GM12864 (cell line): ENCODE results near the gene SLC6A16.
"Not testable (repeated sequence)": the region's sequence is repeated elsewhere in the genome, so short reads cannot be mapped to it uniquely, and the experiment has no call there.

ENCODE experiments used
- DNase-seq: peaks from one replicate; pipeline ENCODE4 v3.0.0-alpha.2; 2011; ENCODE audit warnings: low read depth
- H3K4me3 ChIP-seq: 2 replicates; pipeline ENCODE4 v1.5.1; 2011; ENCODE audit warnings: mild to moderate bottlenecking, low read depth, low read length, control low read depth
- TF ChIP-seq, protein P1 (sequence below): IDR thresholded peaks from 2 replicates; pipeline ENCODE4 v1.5.1; 2011; ENCODE audit warnings: low read depth, mild to moderate bottlenecking, moderate library complexity, low read length, control low read depth, inconsistent platforms; ENCODE audit errors: missing control alignments

The SLC6A16 gene

DNA sequence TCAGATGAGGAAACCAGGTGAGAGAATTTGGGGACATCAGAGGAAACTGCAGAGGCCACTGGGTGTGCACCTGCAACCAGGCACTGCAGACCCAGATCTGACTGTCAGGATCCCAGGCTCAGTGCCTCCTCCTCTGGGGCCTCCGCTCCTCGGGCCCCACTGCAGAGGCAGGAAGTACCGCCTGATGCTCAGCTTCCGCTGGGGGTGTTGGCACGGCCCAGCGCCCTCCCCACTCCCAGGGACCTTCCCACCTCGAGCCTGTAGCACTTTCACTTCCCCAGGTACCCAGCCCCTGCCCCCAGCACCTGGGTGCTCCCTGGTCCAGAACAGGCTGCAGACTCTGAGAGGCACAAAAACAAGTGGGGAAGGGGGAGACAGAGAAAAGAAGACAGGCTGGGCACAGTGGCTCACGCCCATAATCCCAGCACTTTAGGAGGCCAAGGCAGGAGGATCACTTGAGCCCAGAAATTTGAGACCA, 8.9 kb upstream of the SLC6A16 start:
- peak overlapping the region; percentile 13; the same call in 1 of the 2 replicates for H3K4me3 ChIP-seq
- TF ChIP-seq, protein P1, sequence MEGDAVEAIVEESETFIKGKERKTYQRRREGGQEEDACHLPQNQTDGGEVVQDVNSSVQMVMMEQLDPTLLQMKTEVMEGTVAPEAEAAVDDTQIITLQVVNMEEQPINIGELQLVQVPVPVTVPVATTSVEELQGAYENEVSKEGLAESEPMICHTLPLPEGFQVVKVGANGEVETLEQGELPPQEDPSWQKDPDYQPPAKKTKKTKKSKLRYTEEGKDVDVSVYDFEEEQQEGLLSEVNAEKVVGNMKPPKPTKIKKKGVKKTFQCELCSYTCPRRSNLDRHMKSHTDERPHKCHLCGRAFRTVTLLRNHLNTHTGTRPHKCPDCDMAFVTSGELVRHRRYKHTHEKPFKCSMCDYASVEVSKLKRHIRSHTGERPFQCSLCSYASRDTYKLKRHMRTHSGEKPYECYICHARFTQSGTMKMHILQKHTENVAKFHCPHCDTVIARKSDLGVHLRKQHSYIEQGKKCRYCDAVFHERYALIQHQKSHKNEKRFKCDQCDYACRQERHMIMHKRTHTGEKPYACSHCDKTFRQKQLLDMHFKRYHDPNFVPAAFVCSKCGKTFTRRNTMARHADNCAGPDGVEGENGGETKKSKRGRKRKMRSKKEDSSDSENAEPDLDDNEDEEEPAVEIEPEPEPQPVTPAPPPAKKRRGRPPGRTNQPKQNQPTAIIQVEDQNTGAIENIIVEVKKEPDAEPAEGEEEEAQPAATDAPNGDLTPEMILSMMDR: no peak
- DNase-seq: peak; percentile 75

DNA sequence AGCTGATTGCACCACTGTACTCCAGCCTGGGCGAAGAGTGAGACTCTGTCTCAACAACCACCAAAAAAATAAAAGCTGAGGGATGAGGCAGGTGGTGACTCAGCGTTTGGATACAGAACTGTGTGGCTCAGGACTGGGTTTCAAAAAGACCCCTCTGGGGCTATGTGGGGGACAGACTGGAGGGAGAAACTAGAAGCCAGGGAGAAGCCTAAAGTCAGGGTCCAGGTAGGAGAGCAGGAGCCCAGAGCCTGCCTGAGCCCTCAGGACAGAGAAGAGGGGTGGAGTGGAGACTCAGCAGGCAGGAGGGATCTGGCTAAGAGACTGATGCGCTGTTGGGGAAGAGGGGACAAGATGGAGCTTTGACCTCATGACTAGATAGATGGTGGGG, 8.4 kb upstream of the SLC6A16 start:
- peak overlapping the region; percentile 13; the same call in 1 of the 2 replicates for H3K4me3 ChIP-seq
- no peak for DNase-seq
- TF ChIP-seq, protein P1: no peak

DNA sequence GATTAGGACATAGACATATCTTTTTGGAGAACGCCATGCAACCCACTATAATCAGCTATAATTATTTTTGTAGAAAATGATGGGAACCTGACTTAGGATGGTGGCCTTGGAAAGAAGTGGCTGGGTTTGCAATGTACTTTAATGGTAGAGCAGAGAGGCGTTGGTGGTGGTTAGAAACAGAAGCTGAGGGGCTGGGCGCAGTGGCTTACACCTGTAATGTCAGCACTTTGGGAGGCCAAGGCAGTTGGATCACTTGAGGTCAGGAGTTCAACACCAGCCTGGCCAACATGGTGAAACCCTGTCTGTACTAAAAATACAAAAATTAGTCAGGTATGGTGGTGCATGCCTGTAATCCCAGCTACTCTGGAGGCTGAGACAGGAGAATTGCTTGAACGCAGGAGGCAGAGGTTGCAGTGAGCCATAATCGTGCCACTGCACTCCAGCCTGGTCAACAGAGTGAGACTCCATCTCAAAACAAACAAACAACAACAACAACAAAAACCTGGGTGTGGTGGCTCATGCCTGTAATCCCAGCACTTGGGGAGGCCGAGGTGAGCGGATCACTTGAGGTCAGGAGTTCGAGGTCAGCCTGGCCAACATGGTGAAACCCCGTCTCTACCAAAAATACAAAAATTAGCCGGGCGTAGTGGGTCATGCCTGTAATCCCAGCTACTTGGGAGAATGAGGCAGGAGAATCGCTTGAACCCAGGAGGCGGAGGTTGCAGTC, 7.9 kb upstream of the SLC6A16 start:
- not testable (repeated sequence) for H3K4me3 ChIP-seq, DNase-seq

DNA sequence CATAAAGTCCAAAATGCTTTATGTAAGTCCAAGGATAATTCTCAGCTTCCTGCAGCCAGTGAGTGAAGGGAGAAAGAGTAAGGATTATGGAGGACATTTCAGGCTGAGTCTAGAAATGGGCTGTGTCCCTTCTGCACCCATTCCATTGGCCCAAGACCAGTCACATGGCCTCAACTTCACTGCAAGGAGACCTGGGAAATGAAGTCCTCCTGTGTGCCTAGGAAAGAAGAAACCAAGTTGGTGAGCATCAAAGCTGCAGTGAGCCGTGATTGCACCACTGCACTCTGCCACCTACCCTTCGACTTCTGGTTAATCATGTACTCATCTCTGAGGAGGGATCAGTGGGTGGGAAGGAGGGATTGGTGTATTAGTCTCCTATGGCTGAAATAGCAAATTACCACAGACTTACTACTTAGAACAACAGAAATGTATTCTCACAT, 6.6 kb upstream of the SLC6A16 start:
- peak; percentile 76 for DNase-seq
- TF ChIP-seq, protein P1: no peak
- H3K4me3 ChIP-seq: no peak overlapping the region; the same call in 1 of the 2 replicates

DNA sequence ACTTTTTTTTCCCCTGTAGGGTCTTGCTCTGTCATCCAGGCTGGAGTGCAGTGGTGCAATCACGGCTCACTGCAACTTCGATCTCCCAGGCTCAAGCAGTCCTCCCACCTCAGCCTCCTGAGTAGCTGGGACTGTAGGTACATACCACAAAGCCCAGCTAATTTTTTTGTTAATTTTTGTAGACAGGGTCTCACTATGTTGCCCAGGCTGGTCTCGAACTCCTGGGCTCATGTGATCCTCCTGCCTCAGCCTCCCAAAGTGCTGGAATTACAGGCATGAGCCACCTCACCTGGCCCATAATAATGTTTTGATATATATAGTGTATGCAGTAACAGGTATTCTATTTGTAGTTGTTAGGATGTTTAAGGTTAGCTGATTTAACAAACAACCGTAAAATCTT, 6.2 kb upstream of the SLC6A16 start:
- DNase-seq: not testable (repeated sequence)
- peak overlapping the region; percentile 15; the same call in 1 of the 2 replicates for H3K4me3 ChIP-seq

DNA sequence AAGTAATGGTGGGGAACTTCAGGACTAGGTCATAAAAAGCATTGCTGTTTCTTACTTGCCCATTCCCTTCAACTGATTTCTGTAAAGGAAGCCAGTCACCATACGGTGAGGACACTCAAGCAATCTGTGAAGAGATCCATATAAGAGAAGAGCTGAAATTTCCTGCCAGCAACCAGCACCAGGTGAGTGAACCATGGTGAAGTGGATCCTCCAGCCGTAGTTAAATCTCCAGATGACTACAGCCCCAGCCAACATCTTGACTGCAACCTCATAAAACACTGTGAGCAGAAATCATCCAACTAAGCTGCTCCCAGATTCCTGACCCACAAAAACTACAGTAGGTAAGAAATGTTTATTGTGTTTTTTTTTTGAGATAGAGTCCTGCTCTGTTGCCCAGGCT, 3.8 kb upstream of the SLC6A16 start:
- 0 out of 2 replicates have a peak overlapping the region, but pooled peaks have one; percentile 4 for H3K4me3 ChIP-seq
- no peak for DNase-seq
- TF ChIP-seq, protein P1: no peak

DNA sequence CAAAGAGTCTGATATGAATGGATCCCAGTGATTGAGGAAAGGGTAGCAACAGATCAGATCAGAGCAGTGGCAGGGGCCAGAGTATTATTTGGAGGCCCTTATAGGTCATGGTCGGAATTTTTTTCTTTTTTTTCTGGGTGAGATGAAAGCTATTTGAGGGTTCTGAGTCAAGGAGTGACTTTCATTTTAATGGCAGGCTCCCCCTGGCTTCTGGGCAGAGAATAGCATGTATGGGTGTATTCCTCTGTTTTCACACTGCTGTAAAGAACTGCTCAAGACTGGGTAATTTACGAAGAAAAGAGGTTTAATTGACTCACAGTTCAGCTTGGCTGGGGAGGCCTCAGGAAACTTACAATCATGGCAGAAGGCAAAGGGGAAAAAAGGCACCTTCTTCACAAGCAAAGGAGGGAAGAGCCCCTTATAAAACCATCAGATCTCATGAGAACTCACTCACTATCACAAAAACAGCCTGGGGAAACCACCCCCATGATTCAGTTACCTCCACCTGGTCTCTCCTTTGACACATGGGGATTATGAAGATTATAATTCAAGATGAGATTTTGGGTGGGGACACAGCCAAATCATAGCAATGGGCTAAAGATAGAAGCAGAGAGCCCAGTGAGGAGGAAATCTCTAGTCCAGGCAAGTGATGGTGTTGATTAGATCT, 3.0 kb upstream of the SLC6A16 start:
- TF ChIP-seq, protein P1: peak; percentile 74
- peak; percentile 67 for DNase-seq
- no peak overlapping the region for H3K4me3 ChIP-seq
